ENCODE data around the gene TRIM3. TPM values are rescaled to one million over a fixed set of nuclear protein-coding genes. Genes with fewer than 3 reads are reported as not detected.

The TRIM3 gene
- total RNA-seq, 1 donor from 2014 or later, result 32.5 TPM

GRCh38 chr11:6453152-6453551 lies 20.6 kb downstream of the TRIM3 start:
- no peak for DNase-seq (ENCODE audit: extremely low spot score, unreplicated experiment)
- Mint-ChIP-seq H3K9me3 (ENCODE audit: unreplicated experiment) (no peaks in the 10 kb centered on the region), H3K4me3 (ENCODE audit: unreplicated experiment) (no peak overlapping the region), H3K4me1 (ENCODE audit: unreplicated experiment) (no peaks in the 10 kb centered on the region), H3K27me3 (ENCODE audit: unreplicated experiment) (no peaks in the 10 kb centered on the region), H3K36me3 (ENCODE audit: unreplicated experiment) (peaks cover 24% of the 10 kb centered on the region), H3K27ac (ENCODE audit: unreplicated experiment) (no peak overlapping the region)
- TF ChIP-seq CTCF (IDR thresholded peaks at IDR 0.05), result no peak

GRCh38 chr11:6452219-6452618 lies 21.5 kb downstream of the TRIM3 start:
- H3K27me3 Mint-ChIP-seq (ENCODE audit: unreplicated experiment), result no peaks in the 10 kb centered on the region
- no peaks in the 10 kb centered on the region for H3K9me3 Mint-ChIP-seq (ENCODE audit: unreplicated experiment)
- no peak for TF ChIP-seq CTCF (IDR thresholded peaks at IDR 0.05)
- peaks cover 24% of the 10 kb centered on the region for H3K36me3 Mint-ChIP-seq (ENCODE audit: unreplicated experiment)
- no peak for DNase-seq (ENCODE audit: extremely low spot score, unreplicated experiment)
- H3K4me1 Mint-ChIP-seq (ENCODE audit: unreplicated experiment), result no peaks in the 10 kb centered on the region
- H3K4me3 Mint-ChIP-seq (ENCODE audit: unreplicated experiment), result no peak overlapping the region
- H3K27ac Mint-ChIP-seq (ENCODE audit: unreplicated experiment), result no peak overlapping the region

GRCh38 chr11:6448574-6448973 lies 25.2 kb downstream of the TRIM3 start:
- H3K27ac Mint-ChIP-seq (ENCODE audit: unreplicated experiment), result no peak overlapping the region
- no peak overlapping the region for H3K4me3 Mint-ChIP-seq (ENCODE audit: unreplicated experiment)
- peaks cover 9% of the 10 kb centered on the region for H3K36me3 Mint-ChIP-seq (ENCODE audit: unreplicated experiment)
- DNase-seq (ENCODE audit: extremely low spot score, unreplicated experiment), result no peak
- TF ChIP-seq CTCF (IDR thresholded peaks at IDR 0.05), result no peak
- H3K4me1 Mint-ChIP-seq (ENCODE audit: unreplicated experiment), result no peaks in the 10 kb centered on the region
- H3K27me3 Mint-ChIP-seq (ENCODE audit: unreplicated experiment), result no peaks in the 10 kb centered on the region
- no peaks in the 10 kb centered on the region for H3K9me3 Mint-ChIP-seq (ENCODE audit: unreplicated experiment)

- Mint-ChIP-seq H3K27me3 (ENCODE audit: unreplicated experiment) (no peaks in the 10 kb centered on the region), H3K9me3 (ENCODE audit: unreplicated experiment) (no peaks in the 10 kb centered on the region), H3K4me1 (ENCODE audit: unreplicated experiment) (no peaks in the 10 kb centered on the region), H3K4me3 (ENCODE audit: unreplicated experiment) (no peak overlapping the region), H3K36me3 (ENCODE audit: unreplicated experiment) (no peaks in the 10 kb centered on the region), H3K27ac (ENCODE audit: unreplicated experiment) (no peak overlapping the region)
- DNase-seq (ENCODE audit: extremely low spot score, unreplicated experiment), result no peak
- TF ChIP-seq CTCF (IDR thresholded peaks at IDR 0.05), result peak; percentile 76
These were observed 30.3 kb downstream of the TRIM3 start for GRCh38 chr11:6443269-6444003.

- Mint-ChIP-seq H3K9me3 (ENCODE audit: unreplicated experiment) (no peaks in the 10 kb centered on the region), H3K27me3 (ENCODE audit: unreplicated experiment) (no peaks in the 10 kb centered on the region), H3K27ac (ENCODE audit: unreplicated experiment) (no peak overlapping the region), H3K36me3 (ENCODE audit: unreplicated experiment) (no peaks in the 10 kb centered on the region), H3K4me3 (ENCODE audit: unreplicated experiment) (no peak overlapping the region), H3K4me1 (ENCODE audit: unreplicated experiment) (no peaks in the 10 kb centered on the region)
- no peak for TF ChIP-seq CTCF (IDR thresholded peaks at IDR 0.05)
- DNase-seq (ENCODE audit: extremely low spot score, unreplicated experiment), result no peak
These were observed 31.3 kb downstream of the TRIM3 start for GRCh38 chr11:6442441-6442840.
